AG04449 (cell line): Measurements from ENCODE around the gene KCNH8.

Experiments used
- CTCF ChIA-PET: fragments of 350-600 bp; formaldehyde crosslinking; extraction: SDS; loops from one replicate; lab custom pipeline; 2021; ENCODE audit warnings: antibody characterized with exemption; lab: Yijun Ruan, JAX
- POLR2A ChIA-PET: fragments of 400-600, 350-600 bp; formaldehyde crosslinking; extraction: SDS; loops from one replicate; lab custom pipeline; 2020; ENCODE audit warnings: antibody characterized with exemption, inconsistent platforms; lab: Yijun Ruan, JAX
- DNase-seq: peaks from one replicate; pipeline ENCODE4 v3.0.0-alpha.2; 2010; ENCODE audit warnings: low read depth, low spot score
- H3K4me3 ChIP-seq: 2 replicates; pipeline ENCODE4 v1.5.1; 2011; ENCODE audit warnings: low read depth, mild to moderate bottlenecking, control low read depth, low read length
- TF ChIP-seq, protein P1 (sequence below): IDR thresholded peaks from one replicate; pipeline ENCODE4 v1.5.1; 2011; ENCODE audit warnings: mild to moderate bottlenecking, moderate library complexity, low read length, control low read depth, inconsistent platforms; ENCODE audit not compliant: insufficient read depth; ENCODE audit errors: missing control alignments

KCNH8 gene

DNA sequence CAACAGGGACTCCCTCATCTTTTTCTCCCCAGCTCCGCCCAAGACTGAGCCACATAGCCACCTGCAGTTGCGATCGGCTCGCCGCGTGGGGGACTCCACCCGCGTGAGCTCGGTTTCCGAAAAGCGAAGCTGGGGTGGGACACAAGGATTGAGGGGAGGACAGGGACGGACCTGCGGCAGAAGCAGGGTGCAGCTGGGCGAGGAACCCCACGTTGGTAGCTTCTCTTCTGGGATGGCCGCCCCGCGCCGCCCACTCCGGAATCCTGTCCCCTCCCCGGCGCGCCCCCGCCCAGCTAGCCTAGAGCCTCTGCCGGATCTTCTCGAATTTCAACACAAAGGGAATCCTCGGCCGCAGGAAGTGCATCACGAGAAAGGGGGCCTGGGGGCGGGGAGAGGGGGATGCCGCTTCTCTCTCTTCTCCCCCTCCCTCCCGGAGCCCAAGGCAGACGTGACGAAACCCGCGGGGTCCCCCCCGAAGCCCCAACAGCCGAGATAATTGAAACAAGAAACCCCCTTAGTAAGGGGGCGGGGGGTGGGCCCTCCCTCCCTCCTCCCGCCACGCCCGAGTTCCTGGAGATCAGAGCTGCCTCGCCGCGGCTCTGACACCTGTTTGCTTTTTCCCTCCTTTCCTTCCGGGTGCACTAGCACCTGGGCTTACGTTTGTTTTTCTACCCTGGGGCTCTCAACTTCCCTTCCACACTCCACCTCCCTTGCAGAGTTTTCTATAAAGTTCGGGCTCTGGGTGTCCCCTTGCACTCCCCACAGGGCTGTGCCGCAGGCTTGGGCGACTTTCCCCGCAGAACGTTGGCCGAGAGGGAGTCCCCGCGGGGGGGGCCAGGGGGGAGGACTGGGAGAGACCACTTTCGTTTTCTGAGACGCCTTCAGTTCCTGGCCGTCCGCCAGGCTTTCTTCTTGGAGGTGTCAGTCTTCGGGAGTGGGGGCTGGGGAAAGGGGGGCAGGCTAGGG, 1.3 kb upstream of the KCNH8 start:
- DNase-seq = no peak
- ChIA-PET CTCF (no interaction called here), POLR2A (no interaction called here)
- TF ChIP-seq, protein P1, sequence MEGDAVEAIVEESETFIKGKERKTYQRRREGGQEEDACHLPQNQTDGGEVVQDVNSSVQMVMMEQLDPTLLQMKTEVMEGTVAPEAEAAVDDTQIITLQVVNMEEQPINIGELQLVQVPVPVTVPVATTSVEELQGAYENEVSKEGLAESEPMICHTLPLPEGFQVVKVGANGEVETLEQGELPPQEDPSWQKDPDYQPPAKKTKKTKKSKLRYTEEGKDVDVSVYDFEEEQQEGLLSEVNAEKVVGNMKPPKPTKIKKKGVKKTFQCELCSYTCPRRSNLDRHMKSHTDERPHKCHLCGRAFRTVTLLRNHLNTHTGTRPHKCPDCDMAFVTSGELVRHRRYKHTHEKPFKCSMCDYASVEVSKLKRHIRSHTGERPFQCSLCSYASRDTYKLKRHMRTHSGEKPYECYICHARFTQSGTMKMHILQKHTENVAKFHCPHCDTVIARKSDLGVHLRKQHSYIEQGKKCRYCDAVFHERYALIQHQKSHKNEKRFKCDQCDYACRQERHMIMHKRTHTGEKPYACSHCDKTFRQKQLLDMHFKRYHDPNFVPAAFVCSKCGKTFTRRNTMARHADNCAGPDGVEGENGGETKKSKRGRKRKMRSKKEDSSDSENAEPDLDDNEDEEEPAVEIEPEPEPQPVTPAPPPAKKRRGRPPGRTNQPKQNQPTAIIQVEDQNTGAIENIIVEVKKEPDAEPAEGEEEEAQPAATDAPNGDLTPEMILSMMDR = peak; percentile 48
- peak overlapping the region; percentile 61 for H3K4me3 ChIP-seq

DNA sequence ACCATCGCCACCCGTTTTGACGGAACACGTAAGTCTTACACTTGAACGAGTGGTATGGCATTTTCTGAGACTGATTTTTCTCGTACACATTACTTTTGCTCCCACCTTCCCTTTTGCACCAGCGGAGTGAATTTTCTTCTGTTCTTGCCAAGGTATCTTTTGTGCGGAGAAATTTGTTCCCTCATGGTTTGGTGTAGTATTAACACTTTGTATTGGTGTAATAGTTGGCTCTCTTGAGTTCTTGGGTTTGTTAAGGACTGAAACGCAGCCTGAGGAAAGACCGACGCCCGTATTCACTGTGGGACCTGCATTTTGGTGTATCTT, 420 bp downstream of the KCNH8 start:
- ChIA-PET CTCF (no interaction called here), POLR2A (no interaction called here)
- no peak overlapping the region for H3K4me3 ChIP-seq
- TF ChIP-seq, protein P1 = no peak
- DNase-seq = no peak

- TF ChIP-seq, protein P1 = no peak
- H3K4me3 ChIP-seq = no peak overlapping the region
- ChIA-PET POLR2A (no interaction called here), CTCF (no interaction called here)
- no peak for DNase-seq
Measured at GRCh38 chr3:19149368-19149767, 1.1 kb downstream of the KCNH8 start.

DNA sequence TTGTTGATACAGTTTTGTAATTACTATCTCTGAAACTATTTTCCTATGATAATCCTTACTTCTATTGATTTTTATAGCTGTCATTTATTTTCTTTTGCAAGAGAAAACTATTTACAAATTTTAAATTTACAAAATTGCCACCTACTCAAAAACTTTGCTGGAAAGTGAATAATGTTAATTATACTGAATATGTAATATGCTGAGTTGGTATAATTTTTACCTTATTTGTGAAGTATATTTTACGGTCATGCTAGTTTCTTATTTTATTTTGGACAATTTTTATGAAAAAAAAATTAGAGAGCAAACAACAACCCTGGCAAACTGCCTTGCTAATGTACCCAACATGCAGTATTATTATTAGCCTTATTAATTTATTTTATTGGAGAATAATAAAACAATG, 2.9 kb downstream of the KCNH8 start:
- TF ChIP-seq, protein P1 = no peak
- CTCF ChIA-PET = no interaction called here
- H3K4me3 ChIP-seq = no peak overlapping the region
- DNase-seq = no peak
- POLR2A ChIA-PET = no interaction called here

- CTCF ChIA-PET = no interaction called here
- POLR2A ChIA-PET = no interaction called here
- no peak for DNase-seq
Measured at GRCh38 chr3:19154693-19155250, 6.5 kb downstream of the KCNH8 start.

DNA sequence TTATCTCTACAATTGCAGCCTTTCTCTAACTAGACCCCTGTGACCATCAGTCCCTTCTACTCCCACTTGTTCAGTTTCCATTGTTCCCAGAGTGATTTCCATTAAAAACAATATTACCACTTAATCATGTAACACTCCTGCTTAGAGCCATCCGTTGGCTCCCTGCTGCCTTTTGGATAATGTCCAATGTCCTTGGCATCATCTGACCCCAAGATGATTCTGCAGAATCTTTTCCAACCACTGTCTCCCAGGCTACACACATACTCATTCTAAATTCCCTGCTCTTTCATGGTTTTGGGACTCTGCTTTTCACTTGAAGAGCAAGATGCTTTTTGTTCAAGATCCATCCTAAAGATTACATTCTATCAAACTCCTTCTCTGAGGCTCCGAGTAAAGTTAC, 7.1 kb downstream of the KCNH8 start:
- TF ChIP-seq, protein P1 = no peak
- ChIA-PET POLR2A (no interaction called here), CTCF (no interaction called here)

More at GRCh38 chr3:19154693-19155250, 6.5 kb downstream of the KCNH8 start:
- TF ChIP-seq, protein P1 = no peak
- no peak overlapping the region for H3K4me3 ChIP-seq

More for the DNA sequence above, 7.1 kb downstream of the KCNH8 start:
- H3K4me3 ChIP-seq = no peak overlapping the region
- DNase-seq = no peak
